AG09319 (cell line): Measurements from ENCODE around the gene GABRA4.
A peak's percentile ranks its signal among the peaks of the same experiment; 100 is the strongest.

Experiments used
- DNase-seq: peaks from one replicate; pipeline ENCODE4 v3.0.0-alpha.2; 2010; ENCODE audit warnings: low read depth; ENCODE audit errors: extremely low read depth
- CTCF ChIP-seq: IDR thresholded peaks from 2 replicates; pipeline ENCODE4 v1.5.1; 2011; ENCODE audit warnings: low read depth, mild to moderate bottlenecking, inconsistent platforms, low read length, moderate library complexity

Gene GABRA4

GRCh38 chr4:46933686-46934085 is 59.7 kb downstream of the GABRA4 start:
- DNase-seq, result no peak
- TF ChIP-seq CTCF, result no peak

- DNase-seq, result no peak
- peak; percentile 32 for TF ChIP-seq CTCF
Measured at GRCh38 chr4:46931981-46932380, 61.4 kb downstream of the GABRA4 start.

GRCh38 chr4:46930891-46931290 is 62.5 kb downstream of the GABRA4 start:
- TF ChIP-seq CTCF, result no peak

GRCh38 chr4:46927201-46927600 is 66.2 kb downstream of the GABRA4 start:
- no peak for DNase-seq
- TF ChIP-seq CTCF, result no peak

More at GRCh38 chr4:46930891-46931290, 62.5 kb downstream of the GABRA4 start:
- no peak for DNase-seq

- DNase-seq, result no peak
- TF ChIP-seq CTCF, result no peak
Measured at GRCh38 chr4:46924789-46925529, 68.4 kb downstream of the GABRA4 start.

- TF ChIP-seq CTCF, result no peak
- DNase-seq, result no peak
Measured at GRCh38 chr4:46922205-46922604, 71.2 kb downstream of the GABRA4 start.

- DNase-seq, result no peak
Measured at GRCh38 chr4:46909078-46909477, 84.3 kb downstream of the GABRA4 start, which contains the start of gene COX7B2. Gene COX7B2 (minus strand): TSS chr4:46909245. CDS start chr4:46735192, 174,053 bp downstream.

More at GRCh38 chr4:46909078-46909477, 84.3 kb downstream of the GABRA4 start, which contains the start of gene COX7B2:
- no peak for TF ChIP-seq CTCF
